GM19240 (cell line): ENCODE measurements around the gene GRHL1.

ENCODE experiments used
- DNase-seq: peaks from one replicate; pipeline ENCODE4 v3.0.0; 2011; ENCODE audit warnings: low spot score; ENCODE audit not compliant: insufficient read length

GRHL1 gene

DNA sequence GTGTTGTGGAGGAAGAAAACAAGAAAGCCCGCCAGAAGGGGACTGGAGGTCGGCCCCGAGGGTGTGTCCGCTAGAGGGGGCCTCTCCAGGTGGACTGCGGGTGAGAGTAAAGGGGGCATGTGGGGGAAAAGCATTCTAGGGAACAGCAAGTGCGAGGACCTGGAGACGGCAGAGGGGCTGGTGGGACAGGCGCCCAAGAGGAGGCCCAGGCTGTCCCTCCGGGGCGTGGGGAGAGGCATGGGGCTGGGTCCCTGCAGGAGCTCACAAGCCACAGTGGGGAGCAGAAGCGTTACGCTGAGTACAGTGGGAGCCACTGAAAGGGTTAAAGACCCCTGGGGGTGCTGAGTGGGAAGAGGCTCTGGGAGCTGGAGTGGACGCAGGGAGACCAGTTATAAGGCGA lies 90.2 kb downstream of the GRHL1 start:
- no peak for DNase-seq

DNA sequence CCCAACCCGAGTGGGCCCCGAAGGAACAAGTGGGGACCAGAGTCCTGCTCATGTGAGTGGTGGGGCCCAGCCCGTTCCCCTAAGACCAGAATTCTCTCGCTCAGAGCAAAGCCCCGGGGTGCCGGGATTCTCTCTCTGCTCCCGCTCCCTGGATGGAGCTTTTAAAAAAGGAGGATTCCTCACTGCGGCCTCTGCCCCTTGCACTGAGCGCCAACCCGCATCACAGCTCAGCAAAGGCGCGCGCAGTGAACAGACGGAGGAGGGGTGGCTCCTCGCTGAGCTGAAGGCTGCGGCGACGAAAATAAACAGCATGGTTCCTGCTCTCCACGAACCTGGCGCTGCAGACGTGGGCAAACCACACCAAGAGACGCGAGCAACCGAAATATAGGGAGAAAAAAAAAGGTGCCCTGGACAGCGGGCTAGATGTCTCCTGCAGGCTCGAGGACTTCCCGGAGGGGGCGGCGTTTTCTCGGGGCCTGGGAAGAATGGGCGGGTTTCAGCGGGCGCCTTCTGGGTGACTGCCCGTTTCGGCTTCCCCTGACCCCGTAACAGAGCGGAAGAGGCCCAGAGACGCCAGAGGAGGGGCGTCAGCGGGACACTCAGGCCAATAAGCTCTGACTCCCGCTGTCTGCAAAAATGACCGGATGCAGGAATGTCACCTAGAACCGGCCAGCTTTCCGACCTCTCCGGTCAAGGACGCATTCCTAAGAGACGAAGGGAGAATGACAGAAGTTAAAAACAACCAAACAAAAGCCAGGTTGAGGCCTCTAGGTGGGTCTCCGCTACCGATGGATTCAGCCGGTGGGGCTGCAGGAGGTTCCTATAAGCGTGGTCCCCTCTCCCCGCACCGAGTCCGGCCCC lies 91.0 kb downstream of the GRHL1 start:
- DNase-seq = no peak

DNA sequence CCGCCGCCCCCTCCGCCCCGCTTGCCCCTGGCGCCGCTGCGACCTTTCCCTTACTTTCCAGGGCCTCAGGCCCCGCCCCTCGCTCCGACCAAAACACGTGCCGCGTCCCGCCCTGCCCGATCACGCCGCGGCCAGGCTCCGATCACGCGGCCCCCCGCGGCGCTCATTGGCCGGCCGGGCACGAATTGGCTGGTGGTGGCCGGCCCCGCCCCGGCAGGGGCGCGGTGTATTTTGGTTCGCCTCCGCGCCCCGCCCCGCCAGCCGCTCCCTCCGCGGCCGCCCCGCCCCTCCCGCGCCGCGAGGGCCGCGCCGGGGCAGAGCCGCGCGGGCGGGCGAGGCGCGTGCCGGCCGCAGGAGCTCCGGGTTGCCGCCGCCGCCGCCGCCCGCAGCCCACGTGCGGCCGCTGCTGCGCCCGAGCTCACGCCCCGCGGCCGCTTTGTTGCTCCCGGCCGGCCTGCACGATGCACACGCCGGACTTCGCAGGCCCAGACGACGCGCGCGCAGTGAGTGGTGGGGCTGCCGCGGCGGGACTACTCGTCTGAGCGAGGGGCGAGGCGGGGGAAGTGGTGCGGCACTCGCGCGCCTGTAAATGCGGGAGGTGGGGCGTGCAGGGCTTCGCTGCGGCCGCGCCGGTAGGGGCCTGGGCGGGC lies 91.9 kb downstream of the GRHL1 start, which contains the start of gene KLF11:
Gene KLF11, plus strand, starts transcription at position 295 of the 650 bp plus-strand sequence. Its CDS starts 167 bp downstream, at position 462.
- DNase-seq = peak; percentile 85

DNA sequence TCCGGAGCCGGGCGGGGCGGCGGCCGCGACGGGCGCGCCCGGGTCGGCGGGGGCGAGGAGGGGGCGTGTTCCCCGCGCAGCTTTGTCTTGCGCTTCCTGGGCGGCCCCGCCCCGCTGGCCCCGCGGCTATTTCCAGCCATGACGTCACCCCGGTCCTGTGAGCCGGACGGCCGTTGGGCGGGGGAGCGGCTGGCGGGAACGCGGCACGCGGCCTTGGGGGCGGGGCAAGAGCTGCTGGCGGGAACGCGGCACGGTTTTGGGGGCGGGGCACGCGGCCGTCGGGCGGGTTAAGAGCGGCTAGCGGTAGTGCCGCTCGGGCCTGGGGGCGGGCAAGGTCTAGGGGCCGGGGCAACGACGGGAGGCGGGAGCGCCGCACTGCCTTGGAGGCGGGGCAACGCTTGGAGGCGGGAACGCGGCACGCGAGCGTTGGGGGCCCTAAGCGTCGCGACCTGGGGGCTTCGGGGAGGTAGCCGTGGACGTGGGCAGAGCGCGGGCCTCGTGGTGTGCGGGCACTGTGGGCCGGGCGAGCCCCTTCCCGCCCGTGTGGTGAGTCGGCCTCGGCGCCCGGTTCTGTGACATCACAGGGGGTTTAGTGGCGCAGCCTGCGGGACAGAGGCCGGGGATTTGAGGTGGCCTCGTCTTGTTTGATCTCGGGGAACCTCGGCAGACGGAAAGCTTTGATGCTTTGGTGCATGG lies 92.6 kb downstream of the GRHL1 start:
- DNase-seq = peak; percentile 86

DNA sequence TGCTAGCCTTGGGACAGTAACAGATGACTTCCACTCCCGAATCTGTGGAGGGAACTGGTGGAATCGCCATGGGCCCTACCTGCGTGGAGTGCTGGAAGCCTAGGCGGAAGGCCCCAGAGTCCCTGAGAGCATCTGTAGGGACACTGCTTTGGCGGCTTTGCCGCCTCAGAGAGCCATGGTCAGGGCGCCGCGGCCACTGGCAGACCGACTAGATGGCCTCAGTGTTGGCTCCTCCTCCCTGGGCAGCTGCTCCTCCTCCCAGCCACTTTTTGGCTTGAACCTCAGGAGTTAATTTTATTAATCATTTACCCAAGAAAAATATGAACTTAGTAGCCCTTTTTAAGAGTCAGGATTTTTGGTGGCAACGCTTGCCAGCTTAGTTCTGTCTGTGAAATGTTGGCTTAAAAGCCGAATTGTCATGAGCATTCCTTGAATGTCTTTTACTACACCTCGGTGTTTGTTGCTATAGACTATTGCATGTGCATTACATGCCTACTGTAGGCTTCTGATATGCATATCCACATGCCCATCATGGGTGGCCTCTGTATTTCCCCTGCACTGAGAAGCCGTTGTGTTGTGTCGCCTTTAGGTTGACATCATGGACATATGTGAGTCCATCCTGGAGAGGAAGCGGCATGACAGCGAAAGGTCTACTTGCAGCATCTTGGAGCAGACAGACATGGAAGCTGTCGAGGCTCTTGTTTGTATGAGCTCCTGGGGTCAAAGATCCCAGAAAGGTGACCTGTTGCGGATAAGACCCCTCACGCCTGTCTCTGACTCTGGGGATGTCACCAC lies 94.3 kb downstream of the GRHL1 start:
- DNase-seq = no peak

DNA sequence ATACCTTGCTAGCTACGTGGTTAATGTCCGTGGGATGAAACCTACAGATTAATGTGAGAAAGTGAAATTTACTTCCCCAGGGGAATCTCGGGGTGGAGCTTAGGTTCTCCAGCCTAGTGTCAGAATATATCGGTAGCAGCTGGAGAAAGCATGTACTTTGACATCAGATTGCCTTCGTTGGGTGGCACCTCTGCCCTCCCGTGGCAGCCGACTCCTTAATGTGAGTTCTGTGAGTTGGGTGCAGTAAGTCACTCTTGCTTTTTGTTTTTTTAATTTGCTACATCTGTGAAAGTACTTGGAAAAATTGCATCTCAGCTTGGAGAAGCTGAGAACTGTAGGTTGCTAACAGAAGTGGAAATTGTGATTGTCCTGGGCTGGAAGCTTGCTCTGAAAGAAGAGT lies 95.4 kb downstream of the GRHL1 start:
- DNase-seq = no peak

DNA sequence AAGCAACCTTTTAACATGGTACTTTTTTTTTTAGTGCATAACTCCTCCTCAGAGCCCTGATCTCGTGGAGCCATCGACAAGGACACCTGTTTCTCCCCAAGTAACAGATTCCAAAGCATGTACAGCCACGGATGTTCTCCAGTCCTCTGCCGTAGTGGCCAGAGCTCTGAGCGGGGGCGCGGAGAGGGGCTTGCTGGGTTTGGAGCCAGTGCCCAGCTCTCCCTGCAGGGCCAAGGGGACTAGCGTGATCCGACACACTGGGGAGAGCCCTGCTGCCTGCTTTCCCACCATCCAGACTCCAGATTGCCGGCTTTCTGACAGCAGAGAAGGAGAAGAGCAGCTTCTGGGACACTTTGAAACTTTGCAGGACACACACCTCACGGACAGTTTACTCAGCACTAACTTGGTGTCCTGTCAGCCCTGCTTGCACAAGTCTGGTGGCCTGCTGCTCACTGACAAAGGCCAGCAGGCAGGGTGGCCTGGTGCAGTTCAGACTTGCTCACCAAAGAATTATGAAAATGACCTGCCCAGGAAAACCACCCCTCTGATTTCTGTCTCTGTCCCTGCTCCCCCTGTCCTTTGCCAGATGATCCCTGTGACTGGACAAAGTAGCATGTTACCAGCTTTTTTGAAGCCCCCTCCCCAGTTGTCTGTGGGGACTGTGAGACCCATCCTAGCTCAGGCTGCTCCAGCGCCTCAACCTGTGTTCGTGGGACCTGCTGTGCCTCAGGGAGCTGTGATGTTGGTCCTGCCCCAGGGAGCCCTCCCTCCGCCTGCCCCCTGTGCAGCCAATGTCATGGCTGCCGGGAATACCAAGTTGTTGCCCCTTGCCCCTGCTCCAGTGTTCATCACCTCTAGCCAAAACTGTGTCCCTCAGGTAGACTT lies 96.4 kb downstream of the GRHL1 start:
- DNase-seq = no peak

DNA sequence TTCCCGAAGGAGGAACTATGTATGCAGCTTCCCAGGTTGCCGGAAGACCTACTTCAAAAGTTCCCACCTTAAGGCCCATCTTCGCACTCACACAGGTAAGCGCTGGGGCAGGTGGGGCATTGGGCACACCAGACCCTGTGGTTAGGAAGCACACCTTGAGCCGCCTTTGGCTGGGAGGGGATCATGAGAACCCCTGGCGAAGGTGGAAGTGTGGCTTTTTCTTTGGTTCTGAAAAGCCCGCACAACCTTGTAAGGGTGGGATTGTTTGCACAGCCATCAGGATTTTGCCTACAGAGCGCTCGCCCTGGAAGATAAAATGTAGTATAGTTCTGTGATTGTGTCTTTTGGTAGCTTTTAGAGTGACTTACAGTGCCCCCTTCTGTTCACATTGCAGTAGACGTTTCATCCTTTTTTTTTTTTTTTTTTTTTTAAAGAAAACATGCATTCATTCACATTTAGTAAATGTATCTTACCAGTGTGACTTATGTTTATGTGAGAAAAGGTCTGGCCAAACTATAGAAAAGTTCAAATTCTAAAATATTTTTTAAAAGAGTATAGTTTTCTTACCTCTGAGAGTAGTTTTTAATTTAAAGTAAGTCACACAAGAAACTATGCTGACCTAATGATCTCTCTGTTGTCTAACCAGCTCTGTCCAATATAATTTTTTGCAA lies 97.1 kb downstream of the GRHL1 start:
- DNase-seq = peak; percentile 36
